GM12878 (cell line): ENCODE data around the gene HOXA1. TPM values are rescaled to one million over a fixed set of nuclear protein-coding genes. Genes with fewer than 3 reads are reported as not detected.

Source experiments
- ATF7 ChIP-seq: fragments of 450-650 bp; IDR thresholded peaks from 2 replicates; pipeline ENCODE4 v1.6.1; 2016; ENCODE audit warnings: low read depth, mild to moderate bottlenecking
- CEBPB ChIP-seq, 2 experiments: fragments of 150-350 bp in 1 of 2; IDR thresholded peaks; 2 replicates each; pipeline ENCODE4 v1.6.1; 2012 to 2014; ENCODE audit warnings: low read depth in 2 of 2, low read length in 2 of 2, borderline replicate concordance in 1 of 2, inconsistent platforms in 1 of 2
- HDGF ChIP-seq: fragments of 450-650 bp; IDR thresholded peaks from 2 replicates; pipeline ENCODE4 v1.6.1; 2016; ENCODE audit warnings: antibody characterized with exemption
- IRF4 ChIP-seq: IDR thresholded peaks from 2 replicates; pipeline ENCODE4 v1.6.1; 2011; ENCODE audit warnings: low read depth, low read length
- NR2C1 ChIP-seq: fragments of 450-650 bp; IDR thresholded peaks from 2 replicates; pipeline ENCODE4 v1.6.1; 2017; ENCODE audit warnings: antibody characterized with exemption, mild to moderate bottlenecking, moderate library complexity
- NRF1 ChIP-seq: conservative IDR thresholded peaks from 2 replicates; pipeline ENCODE4 v1.6.1; 2011; ENCODE audit warnings: mild to moderate bottlenecking, low read depth, low read length, improper control_type of control experiment
- YBX1 ChIP-seq: fragments of 450-650 bp; IDR thresholded peaks from 2 replicates; pipeline ENCODE4 v1.6.1; 2016; ENCODE audit warnings: antibody characterized with exemption
- polyA plus RNA-seq, 11 experiments: library from polyadenylated mRNA; depleted of rRNA in 4 of 11; unstranded in 6 of 11; stranded (reverse) in 5 of 11; fragments of >200 nt; fragmentation: Nextera tagmentation in 4 of 11; fragmentation: Illumina TruSeq in 1 of 11; extraction: Ambion mirVana in 4 of 11; extraction: Trizol in 1 of 11; gene quantifications; 1 replicate in 1 of 11; 2 replicates in 10 of 11; pipeline versions ENCODE4 v1.2.1 to v1.2.3, GENCODE V29; 2011 to 2016; ENCODE audit warnings: inconsistent platforms in 2 of 11, missing spikeins in 2 of 11, low read depth in 1 of 11
- total RNA-seq, 4 experiments: library from RNA; depleted of rRNA in 3 of 4; stranded (reverse); fragments of >200 nt in 3 of 4; fragmentation: Illumina TruSeq in 1 of 4; extraction: Trizol in 1 of 4; gene quantifications; 2 replicates each; pipeline versions ENCODE4 v1.2.1 to v1.2.3, GENCODE V29; 2013 to 2021
- TF ChIP-seq, protein P1 (sequence below): fragments of 450-650 bp; IDR thresholded peaks from 2 replicates; pipeline ENCODE4 v1.6.1; 2017; ENCODE audit warnings: antibody characterized with exemption, mild to moderate bottlenecking, moderate library complexity
- TF ChIP-seq, protein P2 (sequence below): IDR thresholded peaks from 2 replicates; pipeline ENCODE4 v1.6.1; 2012; ENCODE audit warnings: improper control_type of control experiment, low read depth, low read length; ENCODE audit not compliant: insufficient replicate concordance

The HOXA1 gene
- total and polyA plus RNA-seq, 10 of the 15 experiments (the other 5 are each of a cell fraction or from before 2014, with no cell fraction given), result 0.06 to 1.7 (median 0.18) TPM; not detected in 3

DNA sequence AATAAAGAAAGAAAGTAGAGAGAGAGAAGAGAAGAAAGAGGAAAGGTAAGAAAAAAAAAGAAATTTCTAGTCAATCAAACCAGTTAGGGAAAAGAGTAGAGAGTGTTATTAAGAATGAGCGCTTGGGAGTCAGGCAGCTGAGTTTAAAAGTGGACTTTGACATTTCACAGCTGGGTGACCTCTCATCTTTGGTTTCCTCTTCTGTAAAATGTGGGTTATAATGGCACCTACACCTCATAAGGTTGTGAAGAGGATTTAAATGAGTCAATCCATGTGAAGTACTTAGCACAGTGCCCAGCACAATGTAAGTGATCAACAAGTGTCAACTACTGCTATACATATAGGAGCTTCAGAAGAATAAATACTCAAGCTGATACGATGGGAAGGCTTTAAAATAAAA lies 12.2 kb downstream of the HOXA1 start (continued):
- TF ChIP-seq, protein P1, sequence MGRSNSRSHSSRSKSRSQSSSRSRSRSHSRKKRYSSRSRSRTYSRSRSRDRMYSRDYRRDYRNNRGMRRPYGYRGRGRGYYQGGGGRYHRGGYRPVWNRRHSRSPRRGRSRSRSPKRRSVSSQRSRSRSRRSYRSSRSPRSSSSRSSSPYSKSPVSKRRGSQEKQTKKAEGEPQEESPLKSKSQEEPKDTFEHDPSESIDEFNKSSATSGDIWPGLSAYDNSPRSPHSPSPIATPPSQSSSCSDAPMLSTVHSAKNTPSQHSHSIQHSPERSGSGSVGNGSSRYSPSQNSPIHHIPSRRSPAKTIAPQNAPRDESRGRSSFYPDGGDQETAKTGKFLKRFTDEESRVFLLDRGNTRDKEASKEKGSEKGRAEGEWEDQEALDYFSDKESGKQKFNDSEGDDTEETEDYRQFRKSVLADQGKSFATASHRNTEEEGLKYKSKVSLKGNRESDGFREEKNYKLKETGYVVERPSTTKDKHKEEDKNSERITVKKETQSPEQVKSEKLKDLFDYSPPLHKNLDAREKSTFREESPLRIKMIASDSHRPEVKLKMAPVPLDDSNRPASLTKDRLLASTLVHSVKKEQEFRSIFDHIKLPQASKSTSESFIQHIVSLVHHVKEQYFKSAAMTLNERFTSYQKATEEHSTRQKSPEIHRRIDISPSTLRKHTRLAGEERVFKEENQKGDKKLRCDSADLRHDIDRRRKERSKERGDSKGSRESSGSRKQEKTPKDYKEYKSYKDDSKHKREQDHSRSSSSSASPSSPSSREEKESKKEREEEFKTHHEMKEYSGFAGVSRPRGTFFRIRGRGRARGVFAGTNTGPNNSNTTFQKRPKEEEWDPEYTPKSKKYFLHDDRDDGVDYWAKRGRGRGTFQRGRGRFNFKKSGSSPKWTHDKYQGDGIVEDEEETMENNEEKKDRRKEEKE, result no peak
- TF ChIP-seq ATF7 (peak; percentile 44; the same call in 1 of the 2 replicates), NRF1 (no peak), HDGF (no peak), CEBPB (IDR thresholded peaks at IDR 0.05; ENCODE audit: borderline replicate concordance in 1 of 2, low read depth in 2 of 2, low read length in 2 of 2) (no peak), IRF4 (no peak), NR2C1 (peak; percentile 57; the same call in 1 of the 2 replicates), YBX1 (no peak)
- TF ChIP-seq, protein P2, sequence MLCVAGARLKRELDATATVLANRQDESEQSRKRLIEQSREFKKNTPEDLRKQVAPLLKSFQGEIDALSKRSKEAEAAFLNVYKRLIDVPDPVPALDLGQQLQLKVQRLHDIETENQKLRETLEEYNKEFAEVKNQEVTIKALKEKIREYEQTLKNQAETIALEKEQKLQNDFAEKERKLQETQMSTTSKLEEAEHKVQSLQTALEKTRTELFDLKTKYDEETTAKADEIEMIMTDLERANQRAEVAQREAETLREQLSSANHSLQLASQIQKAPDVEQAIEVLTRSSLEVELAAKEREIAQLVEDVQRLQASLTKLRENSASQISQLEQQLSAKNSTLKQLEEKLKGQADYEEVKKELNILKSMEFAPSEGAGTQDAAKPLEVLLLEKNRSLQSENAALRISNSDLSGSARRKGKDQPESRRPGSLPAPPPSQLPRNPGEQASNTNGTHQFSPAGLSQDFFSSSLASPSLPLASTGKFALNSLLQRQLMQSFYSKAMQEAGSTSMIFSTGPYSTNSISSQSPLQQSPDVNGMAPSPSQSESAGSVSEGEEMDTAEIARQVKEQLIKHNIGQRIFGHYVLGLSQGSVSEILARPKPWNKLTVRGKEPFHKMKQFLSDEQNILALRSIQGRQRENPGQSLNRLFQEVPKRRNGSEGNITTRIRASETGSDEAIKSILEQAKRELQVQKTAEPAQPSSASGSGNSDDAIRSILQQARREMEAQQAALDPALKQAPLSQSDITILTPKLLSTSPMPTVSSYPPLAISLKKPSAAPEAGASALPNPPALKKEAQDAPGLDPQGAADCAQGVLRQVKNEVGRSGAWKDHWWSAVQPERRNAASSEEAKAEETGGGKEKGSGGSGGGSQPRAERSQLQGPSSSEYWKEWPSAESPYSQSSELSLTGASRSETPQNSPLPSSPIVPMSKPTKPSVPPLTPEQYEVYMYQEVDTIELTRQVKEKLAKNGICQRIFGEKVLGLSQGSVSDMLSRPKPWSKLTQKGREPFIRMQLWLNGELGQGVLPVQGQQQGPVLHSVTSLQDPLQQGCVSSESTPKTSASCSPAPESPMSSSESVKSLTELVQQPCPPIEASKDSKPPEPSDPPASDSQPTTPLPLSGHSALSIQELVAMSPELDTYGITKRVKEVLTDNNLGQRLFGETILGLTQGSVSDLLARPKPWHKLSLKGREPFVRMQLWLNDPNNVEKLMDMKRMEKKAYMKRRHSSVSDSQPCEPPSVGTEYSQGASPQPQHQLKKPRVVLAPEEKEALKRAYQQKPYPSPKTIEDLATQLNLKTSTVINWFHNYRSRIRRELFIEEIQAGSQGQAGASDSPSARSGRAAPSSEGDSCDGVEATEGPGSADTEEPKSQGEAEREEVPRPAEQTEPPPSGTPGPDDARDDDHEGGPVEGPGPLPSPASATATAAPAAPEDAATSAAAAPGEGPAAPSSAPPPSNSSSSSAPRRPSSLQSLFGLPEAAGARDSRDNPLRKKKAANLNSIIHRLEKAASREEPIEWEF, result no peak
